Upper lobe of left lung (tissue), 6 donors: Measurements from ENCODE around the gene CD8B. TPM values are rescaled to one million over a fixed set of nuclear protein-coding genes. Genes with fewer than 3 reads are reported as not detected.

Experiments
- ATAC-seq, 2 donors: fragments of 200-7000 bp; cut with Tn5 transposase; one replicate each; pipeline ENCODE4 v1.9.1; 2022; ENCODE audit warnings: mild to moderate bottlenecking in 2 of 2, moderate library complexity in 2 of 2; ENCODE audit not compliant: low FRiP score in 2 of 2
- DNase-seq, 2 donors: peaks; one replicate each; pipeline ENCODE4 v3.0.0-alpha.2; 2019 to 2020
- H3K27ac ChIP-seq, 4 donors: fragments of 200-600 bp; sonication (generic); one replicate each; pipeline ENCODE4 v1.5.1; 2016 to 2019
- H3K27me3 ChIP-seq, 4 donors: fragments of 200-600 bp; sonication (generic); one replicate each; pipeline ENCODE4 v1.5.1; 2017 to 2019
- H3K36me3 ChIP-seq, 4 donors: fragments of 200-600 bp; sonication (generic); one replicate each; pipeline ENCODE4 v1.5.1; 2016 to 2019
- H3K4me1 ChIP-seq, 4 donors: fragments of 200-600 bp; sonication (generic); one replicate each; pipeline ENCODE4 v1.5.1; 2018 to 2019
- H3K4me3 ChIP-seq, 4 donors: fragments of 200-600 bp; sonication (generic); one replicate each; pipeline ENCODE4 v1.5.1; 2017 to 2019; ENCODE audit warnings: mild to moderate bottlenecking in 2 of 4, moderate library complexity in 1 of 4
- H3K9me3 ChIP-seq, 4 donors: fragments of 200-600 bp; sonication (generic); one replicate each; pipeline ENCODE4 v1.5.1; 2018 to 2019
- EP300 ChIP-seq, 4 donors: sonication (generic); formaldehyde crosslinking; IDR thresholded peaks; one replicate each; pipeline ENCODE4 v1.5.1; 2017; ENCODE audit warnings: antibody characterized with exemption in 4 of 4, control low read depth in 2 of 4
- POLR2A ChIP-seq, 4 donors: fragments of 450-650 bp; IDR thresholded peaks; one replicate each; pipeline ENCODE4 v1.5.1; 2016 to 2017; ENCODE audit warnings: antibody characterized with exemption in 4 of 4, mild to moderate bottlenecking in 2 of 4
- POLR2AphosphoS5 ChIP-seq, 2 donors: sonication (generic); formaldehyde crosslinking; IDR thresholded peaks; one replicate each; pipeline ENCODE4 v1.5.1; 2017; ENCODE audit warnings: antibody characterized with exemption in 2 of 2
- WGBS, 2 donors: methylation state at CpG; one replicate each; pipeline ENCODE4 v1.1.5; 2017 to 2018; 5-methylcytosine and 5-hydroxymethylcytosine counted together
- total RNA-seq, 6 donors: library from RNA; depleted of rRNA in 4 of 6; stranded (reverse); fragments of >200 nt in 4 of 6; gene quantifications; one replicate each; pipeline versions ENCODE4 v1.1.0 to v1.2.1, GENCODE V29; 2016 to 2021
- TF ChIP-seq, protein P1 (sequence below), 6 experiments: fragments of 450-650 bp in 4 of 6; fragments of 200-600 bp in 2 of 6; sonication (generic) in 2 of 6; IDR thresholded peaks; one replicate each; pipeline ENCODE4 v1.5.1; 2016 to 2019; ENCODE audit warnings: antibody characterized with exemption in 6 of 6
- donor health status: DM: no; HTN: no; CAD: no; lungs with moderate emphysema.
- donor health status: DM: no; HTN: yes; CAD: no; lungs with severe emphysema.

The CD8B gene
- total RNA-seq, 6 donors from 2014 or later = 1.4 to 13.3 (median 5.2) TPM

DNA sequence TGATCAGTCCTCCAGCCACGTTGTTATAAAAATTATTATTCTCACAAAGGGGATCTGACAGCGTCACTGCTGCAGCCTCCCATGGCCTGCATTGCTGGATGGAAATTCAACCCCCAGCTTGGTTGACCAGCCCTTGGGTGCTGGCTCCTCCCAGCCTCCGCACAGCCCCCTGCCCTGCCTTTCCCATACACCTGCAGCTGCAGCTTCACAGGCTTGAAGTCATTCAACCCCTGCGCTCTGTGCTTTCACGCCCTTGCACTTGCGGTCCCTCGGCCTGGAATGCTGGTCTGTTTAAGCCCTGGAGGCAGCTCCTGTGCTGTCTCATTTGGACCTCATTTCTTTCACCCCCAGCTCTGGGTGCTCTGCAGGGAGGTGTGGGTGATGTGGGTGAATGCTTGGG, 70.1 kb downstream of the CD8B start:
- 46 to 53% methylated on average over 6 to 7 of the region's 7 CpGs for WGBS, 2 donors
- peaks cover 19 to 38% (median 30%) of the 10 kb centered on the region in 4 donors for H3K4me1 ChIP-seq
- no peak for TF ChIP-seq POLR2AphosphoS5 (IDR thresholded peaks at IDR 0.05)
- TF ChIP-seq POLR2A (IDR thresholded peaks at IDR 0.05) = no peak
- peaks cover 7 to 12% (median 9%) of the 10 kb centered on the region in 4 donors for H3K9me3 ChIP-seq
- DNase-seq = no peak
- H3K36me3 ChIP-seq = no peaks in the 10 kb centered on the region
- H3K27ac ChIP-seq = peak overlapping the region in 1 of 4 donors; percentile 64
- H3K27me3 ChIP-seq = peaks cover 3 to 32% (median 20%) of the 10 kb centered on the region in 4 donors
- H3K4me3 ChIP-seq = peak overlapping the region in 2 of 4 donors; percentile 19 to 39
- no peak for ATAC-seq

DNA sequence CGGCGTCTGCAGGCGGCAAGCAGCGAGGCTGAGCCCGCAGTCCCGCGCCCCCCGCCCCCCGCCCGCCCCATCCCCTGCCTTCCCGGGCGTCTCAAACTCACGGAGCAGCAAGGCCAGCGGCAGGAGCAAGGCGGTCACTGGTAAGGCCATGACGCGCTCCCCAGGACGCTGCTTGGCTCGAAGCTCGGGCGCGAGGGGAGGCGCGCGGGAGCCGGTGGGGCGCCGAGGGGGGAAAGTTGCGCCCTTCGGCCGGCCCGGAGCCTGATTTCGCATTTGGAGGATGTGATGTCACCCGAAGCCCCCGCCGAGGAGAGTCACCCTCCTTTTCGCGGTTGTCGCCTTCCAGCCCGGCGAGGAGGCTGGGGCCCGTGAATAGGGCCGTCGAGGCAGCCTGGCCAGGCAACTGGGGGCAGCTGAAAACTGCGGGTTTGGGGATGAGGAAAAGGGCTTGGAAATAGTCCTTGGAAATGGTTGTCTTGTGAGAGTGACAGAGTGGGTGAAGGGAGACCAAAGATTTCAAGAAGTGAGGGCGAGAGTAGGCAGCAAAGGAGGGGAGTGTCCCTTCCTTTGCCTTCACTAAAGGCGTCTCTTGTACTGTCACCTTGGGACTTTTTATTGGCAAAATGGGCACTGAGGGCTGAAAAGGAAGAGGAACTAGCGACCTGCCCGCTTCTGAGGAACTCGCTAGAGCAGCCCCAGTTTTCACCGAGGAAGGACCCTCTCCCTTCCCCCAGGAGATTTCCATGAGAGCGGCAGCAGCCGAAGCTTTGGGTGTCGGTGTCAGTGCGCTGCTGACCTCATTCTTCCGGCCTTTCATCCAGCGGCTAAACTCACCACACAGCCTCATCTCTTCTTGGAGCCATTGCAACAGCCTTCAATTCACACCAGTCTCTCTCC, 70.8 kb downstream of the CD8B start, which contains the start of gene CD8A:
Gene CD8A (minus strand): TSS at position 238 of the 897 bp plus-strand sequence. CDS start 88 bp downstream, at position 150.
- Histone ChIP-seq H3K36me3 (no peaks in the 10 kb centered on the region), H3K4me3 (peak within 1 kb of the TSS in 3 of 4 donors; percentile 19 to 39 (median 29)), H3K9me3 (peaks cover under 1 to 6% (median 2%) of the 10 kb centered on the region in 4 donors), H3K4me1 (peaks cover 19 to 38% (median 30%) of the 10 kb centered on the region in 4 donors), H3K27ac (peak within 1 kb of the TSS in 2 of 4 donors; percentile 64 to 75), H3K27me3 (peaks cover 3 to 32% (median 20%) of the 10 kb centered on the region in 4 donors)
- peak in 1 of 2 donors; percentile 33 for ATAC-seq
- 7% methylated on average over 19 to 40 of the region's 57 CpGs for WGBS, 2 donors
- TF ChIP-seq EP300 (IDR thresholded peaks at IDR 0.05) = no peak
- peak in 1 of 4 donors; percentile 45 for TF ChIP-seq POLR2A (IDR thresholded peaks at IDR 0.05)
- DNase-seq = peak in 1 of 2 donors; percentile 76

DNA sequence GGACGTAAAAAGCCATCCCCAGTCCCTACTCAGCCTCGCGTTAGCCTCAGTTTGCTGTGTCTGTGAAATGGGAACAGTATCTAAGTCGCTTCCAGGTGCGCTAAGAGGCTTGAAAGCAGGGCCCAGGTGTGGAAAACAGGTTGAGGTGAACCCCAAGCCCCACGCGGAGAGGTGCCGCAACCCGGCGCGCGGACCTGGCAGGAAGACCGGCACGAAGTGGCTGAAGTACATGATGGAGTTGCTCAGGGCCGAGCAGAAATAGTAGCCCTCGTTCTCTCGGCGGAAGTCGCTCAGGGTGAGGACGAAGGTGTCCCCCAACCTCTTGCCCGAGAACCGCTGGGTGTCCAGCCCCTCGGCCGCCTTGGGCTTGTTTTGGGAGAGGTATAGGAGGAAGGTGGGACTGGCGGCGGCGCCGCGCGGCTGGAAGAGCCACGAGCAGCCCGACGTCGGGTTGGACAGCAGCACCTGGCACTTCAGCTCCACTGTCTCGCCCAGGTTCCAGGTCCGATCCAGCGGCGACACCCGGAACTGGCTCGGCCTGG, 71.5 kb downstream of the CD8B start:
- peak overlapping the region in 3 of 4 donors; percentile 19 to 39 (median 29) for H3K4me3 ChIP-seq
- no peaks in the 10 kb centered on the region for H3K9me3 ChIP-seq
- H3K27ac ChIP-seq = peak overlapping the region in 2 of 4 donors; percentile 64 to 75
- WGBS, 2 donors = 7 to 42% methylated on average over 5 to 38 of the region's 40 CpGs
- H3K27me3 ChIP-seq = peaks cover 3 to 32% (median 20%) of the 10 kb centered on the region in 4 donors
- DNase-seq = peak in 1 of 2 donors; percentile 83
- H3K36me3 ChIP-seq = no peaks in the 10 kb centered on the region
- peaks cover 19 to 38% (median 30%) of the 10 kb centered on the region in 4 donors for H3K4me1 ChIP-seq
- TF ChIP-seq, protein P1, sequence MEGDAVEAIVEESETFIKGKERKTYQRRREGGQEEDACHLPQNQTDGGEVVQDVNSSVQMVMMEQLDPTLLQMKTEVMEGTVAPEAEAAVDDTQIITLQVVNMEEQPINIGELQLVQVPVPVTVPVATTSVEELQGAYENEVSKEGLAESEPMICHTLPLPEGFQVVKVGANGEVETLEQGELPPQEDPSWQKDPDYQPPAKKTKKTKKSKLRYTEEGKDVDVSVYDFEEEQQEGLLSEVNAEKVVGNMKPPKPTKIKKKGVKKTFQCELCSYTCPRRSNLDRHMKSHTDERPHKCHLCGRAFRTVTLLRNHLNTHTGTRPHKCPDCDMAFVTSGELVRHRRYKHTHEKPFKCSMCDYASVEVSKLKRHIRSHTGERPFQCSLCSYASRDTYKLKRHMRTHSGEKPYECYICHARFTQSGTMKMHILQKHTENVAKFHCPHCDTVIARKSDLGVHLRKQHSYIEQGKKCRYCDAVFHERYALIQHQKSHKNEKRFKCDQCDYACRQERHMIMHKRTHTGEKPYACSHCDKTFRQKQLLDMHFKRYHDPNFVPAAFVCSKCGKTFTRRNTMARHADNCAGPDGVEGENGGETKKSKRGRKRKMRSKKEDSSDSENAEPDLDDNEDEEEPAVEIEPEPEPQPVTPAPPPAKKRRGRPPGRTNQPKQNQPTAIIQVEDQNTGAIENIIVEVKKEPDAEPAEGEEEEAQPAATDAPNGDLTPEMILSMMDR (IDR thresholded peaks at IDR 0.05) = no peak
- TF ChIP-seq POLR2A (IDR thresholded peaks at IDR 0.05) = no peak
- no peak for TF ChIP-seq POLR2AphosphoS5 (IDR thresholded peaks at IDR 0.05)
- no peak for TF ChIP-seq EP300 (IDR thresholded peaks at IDR 0.05)
- no peak for ATAC-seq

DNA sequence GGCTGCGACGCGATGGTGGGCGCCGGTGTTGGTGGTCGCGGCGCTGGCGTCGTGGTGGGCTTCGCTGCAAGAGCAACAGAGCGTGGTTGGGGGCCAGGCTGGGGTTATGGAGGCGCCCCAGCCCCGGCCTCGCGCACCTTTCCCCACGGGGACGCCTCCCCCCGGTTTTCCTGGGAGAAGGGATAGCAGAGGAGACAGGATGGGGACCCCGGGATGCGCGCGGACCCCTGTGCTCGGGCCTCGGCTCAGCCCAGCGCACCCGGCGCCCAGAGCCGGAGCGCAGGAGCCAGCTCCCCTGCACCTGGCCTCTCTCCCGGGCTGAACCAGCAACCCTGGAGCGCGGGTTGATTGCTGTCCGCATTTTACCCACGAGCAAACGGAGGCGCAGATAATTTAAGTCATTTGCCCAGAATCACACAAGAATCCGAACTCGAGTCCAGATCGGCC, 72.0 kb downstream of the CD8B start:
- H3K27me3 ChIP-seq = peaks cover 3 to 32% (median 20%) of the 10 kb centered on the region in 4 donors
- TF ChIP-seq POLR2A (IDR thresholded peaks at IDR 0.05) = no peak
- no peak for TF ChIP-seq POLR2AphosphoS5 (IDR thresholded peaks at IDR 0.05)
- TF ChIP-seq, protein P1 (IDR thresholded peaks at IDR 0.05) = no peak
- no peak for TF ChIP-seq EP300 (IDR thresholded peaks at IDR 0.05)
- peak in 1 of 2 donors; percentile 67 for DNase-seq
- H3K36me3 ChIP-seq = no peaks in the 10 kb centered on the region
- H3K9me3 ChIP-seq = no peaks in the 10 kb centered on the region
- ATAC-seq = no peak
- H3K4me1 ChIP-seq = peaks cover 19 to 38% (median 30%) of the 10 kb centered on the region in 4 donors
- WGBS, 2 donors = 14 to 20% methylated on average over 20 to 35 of the region's 40 CpGs
- H3K4me3 ChIP-seq = peak overlapping the region in 3 of 4 donors; percentile 19 to 39 (median 29)
- peak overlapping the region in 2 of 4 donors; percentile 37 to 64 for H3K27ac ChIP-seq

DNA sequence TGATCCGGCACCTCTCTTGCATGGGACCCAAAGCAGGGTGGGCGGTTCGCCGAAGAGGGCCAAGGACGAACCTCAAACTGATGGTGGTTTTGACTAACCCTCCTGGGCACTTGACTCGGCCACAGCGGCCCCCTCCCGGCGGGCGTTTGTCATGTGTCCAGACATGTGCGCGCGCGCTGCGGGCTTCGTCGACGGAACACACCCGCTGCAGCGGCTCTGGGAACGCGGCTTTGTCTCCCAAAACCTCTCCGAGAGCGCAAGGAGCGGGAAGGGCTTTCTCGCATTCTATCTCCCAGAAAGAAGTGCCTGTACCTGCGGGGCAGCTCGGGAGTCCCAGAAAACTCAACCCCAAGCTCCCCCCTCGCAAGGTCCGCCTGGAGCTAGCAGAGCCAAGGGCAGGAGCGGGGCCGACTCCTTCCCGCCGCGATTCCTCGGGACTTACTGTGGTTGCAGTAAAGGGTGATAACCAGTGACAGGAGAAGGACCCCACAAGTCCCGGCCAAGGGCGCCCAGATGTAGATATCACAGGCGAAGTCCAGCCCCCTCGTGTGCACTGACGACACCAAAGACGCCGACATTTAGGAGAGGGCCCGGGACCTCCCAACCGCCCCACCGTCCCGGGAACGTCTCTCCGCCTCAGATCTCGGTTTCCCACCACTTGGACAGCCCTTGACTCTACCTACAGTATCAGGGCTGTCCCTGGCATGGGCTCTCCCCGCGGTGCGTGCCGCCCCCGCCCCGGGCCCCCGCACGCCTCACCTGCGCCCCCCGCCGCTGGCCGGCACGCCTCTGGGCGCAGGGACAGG, 72.6 kb downstream of the CD8B start:
- peak in 1 of 2 donors; percentile 86 for DNase-seq
- Histone ChIP-seq H3K27me3 (peaks cover 3 to 32% (median 20%) of the 10 kb centered on the region in 4 donors), H3K4me3 (peak overlapping the region in 3 of 4 donors; percentile 19 to 39 (median 29)), H3K9me3 (no peaks in the 10 kb centered on the region), H3K36me3 (no peaks in the 10 kb centered on the region), H3K27ac (peak overlapping the region in 2 of 4 donors; percentile 37 to 64), H3K4me1 (peaks cover 19 to 38% (median 30%) of the 10 kb centered on the region in 4 donors)
- TF ChIP-seq, protein P1 (IDR thresholded peaks at IDR 0.05) = no peak
- TF ChIP-seq POLR2AphosphoS5 (IDR thresholded peaks at IDR 0.05) (no peak), POLR2A (IDR thresholded peaks at IDR 0.05) (no peak), EP300 (IDR thresholded peaks at IDR 0.05) (no peak)
- ATAC-seq = no peak
- 7 to 14% methylated on average over 3 to 61 of the region's 64 CpGs for WGBS, 2 donors
